NCI-H526 (cell line): Measurements from ENCODE around the gene CEP104.

Source experiments
- DNase-seq, 2 experiments: peaks; one replicate each; lab custom pipeline; 2025; lab: John Stamatoyannopoulos, UW

The CEP104 gene

GRCh38 chr1:3894626-3895278 lies 37.7 kb upstream of the CEP104 start:
- DNase-seq = no peak

GRCh38 chr1:3893190-3893589 lies 36.2 kb upstream of the CEP104 start:
- DNase-seq = no peak

- DNase-seq = no peak
These were observed 35.7 kb upstream of the CEP104 start for GRCh38 chr1:3892748-3893147.

- DNase-seq = no peak
These were observed 34.4 kb upstream of the CEP104 start for GRCh38 chr1:3891329-3891865.

GRCh38 chr1:3890389-3891328 lies 33.6 kb upstream of the CEP104 start:
- DNase-seq = no peak

GRCh38 chr1:3889936-3890335 lies 32.9 kb upstream of the CEP104 start:
- DNase-seq = no peak

GRCh38 chr1:3888301-3888700 lies 31.3 kb upstream of the CEP104 start:
- DNase-seq = no peak

GRCh38 chr1:3886691-3887090 lies 29.7 kb upstream of the CEP104 start:
- no peak for DNase-seq

- no peak for DNase-seq
These were observed 29.2 kb upstream of the CEP104 start for GRCh38 chr1:3886106-3886670.

- no peak for DNase-seq
These were observed 28.6 kb upstream of the CEP104 start for GRCh38 chr1:3885611-3886010.

GRCh38 chr1:3884966-3885365 lies 28.0 kb upstream of the CEP104 start:
- DNase-seq = no peak

- no peak for DNase-seq
These were observed 26.3 kb upstream of the CEP104 start for GRCh38 chr1:3883194-3883925.

GRCh38 chr1:3881193-3881480 lies 24.1 kb upstream of the CEP104 start:
- no peak for DNase-seq

- no peak for DNase-seq
These were observed 23.6 kb upstream of the CEP104 start for GRCh38 chr1:3880429-3881192.

GRCh38 chr1:3879787-3880428 lies 22.9 kb upstream of the CEP104 start:
- DNase-seq = no peak

GRCh38 chr1:3879099-3879498 lies 22.1 kb upstream of the CEP104 start:
- no peak for DNase-seq

GRCh38 chr1:3876716-3877115 lies 19.7 kb upstream of the CEP104 start:
- no peak for DNase-seq

- DNase-seq = no peak
These were observed 17.7 kb upstream of the CEP104 start for GRCh38 chr1:3874736-3875135.

- DNase-seq = no peak
These were observed 15.5 kb upstream of the CEP104 start for GRCh38 chr1:3872546-3872945.

- no peak for DNase-seq
These were observed 14.4 kb upstream of the CEP104 start for GRCh38 chr1:3871451-3871805.

- DNase-seq = no peak
These were observed 12.8 kb upstream of the CEP104 start for GRCh38 chr1:3869751-3870301.
